Mesenchymal stem cell (in vitro differentiated cells and primary cell): Measurements from ENCODE around the gene CCDC149.

Source experiments
- DNase-seq: peaks from one replicate; pipeline ENCODE4 v3.0.0-alpha.2; 2013
- H2AFZ ChIP-seq: one replicate; pipeline ENCODE4 v1.6.1; 2013; ENCODE audit warnings: low read depth, mild to moderate bottlenecking, control low read depth, inconsistent platforms, low read length, moderate library complexity
- H2AK5ac ChIP-seq: 2 replicates; pipeline ENCODE4 v1.6.1; 2013; ENCODE audit warnings: low read length, moderate library complexity, mild to moderate bottlenecking, inconsistent platforms; ENCODE audit not compliant: severe bottlenecking
- H2BK120ac ChIP-seq: one replicate; pipeline ENCODE4 v1.6.1; 2013; ENCODE audit warnings: low read depth, mild to moderate bottlenecking, inconsistent platforms, low read length, moderate library complexity
- H2BK12ac ChIP-seq, 2 experiments: one replicate each; pipeline ENCODE4 v1.6.1; 2013; ENCODE audit warnings: inconsistent platforms in 2 of 2, low read length in 2 of 2, mild to moderate bottlenecking in 2 of 2, moderate library complexity in 2 of 2, control low read depth in 1 of 2
- H2BK15ac ChIP-seq: one replicate; pipeline ENCODE4 v1.6.1; 2013; ENCODE audit warnings: mild to moderate bottlenecking, low read depth, inconsistent platforms; ENCODE audit not compliant: poor library complexity, severe bottlenecking
- H2BK5ac ChIP-seq: 2 replicates; pipeline ENCODE4 v1.6.1; 2013; ENCODE audit warnings: low read depth, mild to moderate bottlenecking, low read length, control low read depth, inconsistent platforms; ENCODE audit not compliant: poor library complexity, severe bottlenecking
- H3K14ac ChIP-seq, 2 experiments: one replicate each; pipeline ENCODE4 v1.6.1; 2013; ENCODE audit warnings: inconsistent platforms in 2 of 2, low read length in 2 of 2, control low read depth in 1 of 2, mild to moderate bottlenecking in 1 of 2, moderate library complexity in 1 of 2
- H3K18ac ChIP-seq, 2 experiments: one replicate each; pipeline ENCODE4 v1.6.1; 2013; ENCODE audit warnings: inconsistent platforms in 2 of 2, low read length in 2 of 2, control low read depth in 1 of 2, low read depth in 1 of 2, mild to moderate bottlenecking in 1 of 2
- H3K23ac ChIP-seq, 2 experiments: one replicate each; pipeline ENCODE4 v1.6.1; 2013; ENCODE audit warnings: inconsistent platforms in 2 of 2, low read length in 2 of 2, mild to moderate bottlenecking in 2 of 2, moderate library complexity in 2 of 2, control low read depth in 1 of 2
- H3K27ac ChIP-seq: 2 replicates; pipeline ENCODE4 v1.5.1; 2013; ENCODE audit warnings: mild to moderate bottlenecking, moderate library complexity, low read length, control low read depth, inconsistent platforms; ENCODE audit not compliant: poor library complexity, severe bottlenecking
- H3K27me3 ChIP-seq, 2 experiments: 2 replicates each; pipeline versions ENCODE4 v1.6.1 to v1.7.0; 2013; ENCODE audit warnings: low read length in 2 of 2, mild to moderate bottlenecking in 2 of 2, moderate library complexity in 2 of 2, control low read depth in 1 of 2, inconsistent platforms in 1 of 2; ENCODE audit not compliant: control insufficient read depth in 1 of 2, insufficient read depth in 1 of 2
- H3K36me3 ChIP-seq, 2 experiments: 2 replicates each; pipeline versions ENCODE4 v1.6.1 to v1.7.0; 2013; ENCODE audit warnings: low read length in 2 of 2, control low read depth in 1 of 2, inconsistent platforms in 1 of 2, low read depth in 1 of 2, mild to moderate bottlenecking in 1 of 2; ENCODE audit not compliant: insufficient read depth in 2 of 2, control insufficient read depth in 1 of 2
- H3K4ac ChIP-seq, 2 experiments: one replicate each; pipeline ENCODE4 v1.6.1; 2013; ENCODE audit warnings: inconsistent platforms in 2 of 2, low read length in 2 of 2, mild to moderate bottlenecking in 2 of 2, moderate library complexity in 2 of 2, control low read depth in 1 of 2, low read depth in 1 of 2
- H3K4me1 ChIP-seq: 2 replicates; pipeline ENCODE4 v1.6.1; 2013; ENCODE audit warnings: low read depth, low read length, control low read depth; ENCODE audit not compliant: control insufficient read depth, insufficient read depth
- H3K4me2 ChIP-seq: 2 replicates; pipeline ENCODE4 v1.6.1; 2013; ENCODE audit warnings: low read length, mild to moderate bottlenecking, inconsistent platforms; ENCODE audit not compliant: poor library complexity, severe bottlenecking
- H3K4me3 ChIP-seq, 2 experiments: 2 replicates each; pipeline versions ENCODE4 v1.5.1 to v1.7.0; 2013; ENCODE audit warnings: low read length in 2 of 2, mild to moderate bottlenecking in 2 of 2, control low read depth in 1 of 2, low read depth in 1 of 2; ENCODE audit not compliant: insufficient read depth in 1 of 2
- H3K79me1 ChIP-seq: replicated peaks from 2 replicates; pipeline ENCODE4 v1.6.1; 2013; ENCODE audit warnings: mild to moderate bottlenecking, control low read depth, low read length, inconsistent platforms; ENCODE audit not compliant: poor library complexity, severe bottlenecking
- H3K9ac ChIP-seq: 2 replicates; pipeline ENCODE4 v1.7.0; 2013; ENCODE audit warnings: mild to moderate bottlenecking, low read length, moderate library complexity
- H3K9me3 ChIP-seq: 2 replicates; pipeline ENCODE4 v1.7.0; 2013; ENCODE audit warnings: mild to moderate bottlenecking, low read length; ENCODE audit not compliant: control insufficient read depth
- H4K8ac ChIP-seq: one replicate; pipeline ENCODE4 v1.6.1; 2013; ENCODE audit warnings: inconsistent platforms, mild to moderate bottlenecking, low read length, moderate library complexity
- H4K91ac ChIP-seq: one replicate; pipeline ENCODE4 v1.6.1; 2013; ENCODE audit warnings: mild to moderate bottlenecking, low read length, inconsistent platforms
- WGBS: methylation state at CpG from one replicate; pipeline ENCODE4 v1.1.7; 2013; ENCODE audit warnings: mixed read lengths; 5-methylcytosine and 5-hydroxymethylcytosine counted together

The CCDC149 gene

GRCh38 chr4:24889991-24890390, 22.9 kb downstream of the CCDC149 start:
- no peak overlapping the region for H3K18ac ChIP-seq

GRCh38 chr4:24888475-24889344, 24.1 kb downstream of the CCDC149 start:
- no peak for DNase-seq
- Histone ChIP-seq H2BK120ac (no peak overlapping the region), H3K9me3 (no peaks in the 10 kb centered on the region), H3K14ac (no peak overlapping the region), H3K4ac (no peak overlapping the region), H3K4me2 (no peak overlapping the region), H4K8ac (no peak overlapping the region), H2AFZ (no peak overlapping the region), H2AK5ac (no peak overlapping the region), H3K79me1 (no peaks in the 10 kb centered on the region), H2BK5ac (no peak overlapping the region), H3K9ac (no peak overlapping the region), H2BK15ac (no peak overlapping the region), H3K27ac (no peak overlapping the region), H2BK12ac (no peak overlapping the region), H3K23ac (no peak overlapping the region), H3K18ac (no peak overlapping the region), H3K27me3 (no peaks in the 10 kb centered on the region), H3K4me3 (no peak overlapping the region), H3K36me3 (peaks cover 3 to 22% of the 10 kb centered on the region in 2 experiments), H3K4me1 (no peaks in the 10 kb centered on the region), H4K91ac (no peak overlapping the region)
- WGBS = 71% methylated on average over 8 of the region's 8 CpGs

More at GRCh38 chr4:24889991-24890390, 22.9 kb downstream of the CCDC149 start:
- Histone ChIP-seq H3K14ac (no peak overlapping the region), H3K27me3 (no peaks in the 10 kb centered on the region), H2AK5ac (no peak overlapping the region), H3K27ac (no peak overlapping the region), H3K4me2 (no peak overlapping the region), H2BK12ac (no peak overlapping the region), H2BK15ac (no peak overlapping the region), H2BK5ac (no peak overlapping the region), H3K9ac (no peak overlapping the region), H4K8ac (no peak overlapping the region), H3K9me3 (no peaks in the 10 kb centered on the region), H4K91ac (no peak overlapping the region), H2AFZ (no peak overlapping the region), H3K36me3 (peaks cover under 1 to 28% of the 10 kb centered on the region in 2 experiments), H3K4me3 (no peak overlapping the region), H2BK120ac (no peak overlapping the region), H3K79me1 (no peaks in the 10 kb centered on the region), H3K23ac (no peak overlapping the region), H3K4me1 (no peaks in the 10 kb centered on the region), H3K4ac (no peak overlapping the region)
- WGBS = 80% methylated on average over 2 of the region's 3 CpGs
- DNase-seq = no peak

GRCh38 chr4:24887881-24888430, 24.9 kb downstream of the CCDC149 start:
- H3K18ac ChIP-seq = no peak overlapping the region
- H3K4me3 ChIP-seq = no peak overlapping the region
- H3K4me1 ChIP-seq = no peaks in the 10 kb centered on the region
- H3K14ac ChIP-seq = no peak overlapping the region
- H3K9me3 ChIP-seq = no peaks in the 10 kb centered on the region
- H3K27me3 ChIP-seq = no peaks in the 10 kb centered on the region
- H2BK12ac ChIP-seq = no peak overlapping the region
- H4K91ac ChIP-seq = no peak overlapping the region
- H2AFZ ChIP-seq = no peak overlapping the region
- H2BK15ac ChIP-seq = no peak overlapping the region
- no peak for DNase-seq
- no peak overlapping the region for H2AK5ac ChIP-seq
- no peak overlapping the region for H3K4ac ChIP-seq
- H3K36me3 ChIP-seq = peaks cover 3 to 22% of the 10 kb centered on the region in 2 experiments
- 85% methylated on average over 3 of the region's 3 CpGs for WGBS
- H4K8ac ChIP-seq = no peak overlapping the region
- no peak overlapping the region for H2BK120ac ChIP-seq
- no peak overlapping the region for H3K27ac ChIP-seq
- H3K79me1 ChIP-seq = no peaks in the 10 kb centered on the region
- no peak overlapping the region for H3K23ac ChIP-seq
- no peak overlapping the region for H3K9ac ChIP-seq
- H3K4me2 ChIP-seq = no peak overlapping the region
- H2BK5ac ChIP-seq = no peak overlapping the region

GRCh38 chr4:24886596-24886995, 26.2 kb downstream of the CCDC149 start:
- no peak for DNase-seq
- Histone ChIP-seq H3K9me3 (peaks cover 1% of the 10 kb centered on the region), H4K8ac (no peak overlapping the region), H3K4me1 (no peaks in the 10 kb centered on the region), H3K36me3 (peaks cover 3 to 22% of the 10 kb centered on the region in 2 experiments), H3K23ac (no peak overlapping the region), H2BK12ac (no peak overlapping the region), H3K18ac (no peak overlapping the region), H3K14ac (no peak overlapping the region), H3K27me3 (no peaks in the 10 kb centered on the region), H3K4me2 (no peak overlapping the region), H2BK120ac (no peak overlapping the region), H3K4ac (no peak overlapping the region), H2BK15ac (no peak overlapping the region), H4K91ac (no peak overlapping the region), H3K27ac (no peak overlapping the region), H3K9ac (no peak overlapping the region), H3K79me1 (no peaks in the 10 kb centered on the region), H2BK5ac (no peak overlapping the region), H2AK5ac (no peak overlapping the region), H2AFZ (no peak overlapping the region), H3K4me3 (no peak overlapping the region)
- no CpG with 5 or more reads among the region's 3 CpGs for WGBS
